Myocyte (in vitro differentiated cells): ENCODE data around the gene TARDBP. TPM values are rescaled to one million over a fixed set of nuclear protein-coding genes. Genes with fewer than 3 reads are reported as not detected.

ENCODE experiments used
- total RNA-seq: library from RNA; depleted of rRNA; stranded (reverse); fragments of >200 nt; gene quantifications from 2 replicates; pipeline ENCODE4 v1.2.3, GENCODE V29; 2014

The TARDBP gene
- total RNA-seq, 1 donor from 2014 or later, result 60.0 TPM

Other genes with a start within 250 kb of the TARDBP start
- gene CASZ1, start 216.0 kb upstream of the TARDBP start, total RNA-seq, result 11.6 and 20.8 TPM in 2 replicates
- not detected in 2 replicates for gene MASP2, start 34.6 kb downstream of the TARDBP start, total RNA-seq
- 32.2 and 52.1 TPM in 2 replicates for gene SRM, start 47.4 kb downstream of the TARDBP start, total RNA-seq
- gene EXOSC10, start 87.2 kb downstream of the TARDBP start, total RNA-seq, result 40.9 and 53.4 TPM in 2 replicates
- gene ANGPTL7, start 176.7 kb downstream of the TARDBP start, total RNA-seq, result 0.99 and 2.8 TPM in 2 replicates
- gene MTOR, start 249.9 kb downstream of the TARDBP start, total RNA-seq, result 50.2 and 54.7 TPM in 2 replicates